ENCODE results near the gene RNF212.

The RNF212 gene

GRCh38 chr4:1113311-1114009 lies at the start of gene RNF212:
Gene RNF212, minus strand, starts transcription at chr4:1113564. Its CDS starts 100 bp downstream, at chr4:1113464.
- DNase-seq (ENCODE audit: low spot score in 2 of 2) (no peak), ATAC-seq (ENCODE audit: low read depth) (peak; percentile 49)
- no peaks in the 10 kb centered on the region for H3K9me3 Mint-ChIP-seq
- peaks cover 21% of the 10 kb centered on the region for H3K27me3 Mint-ChIP-seq
- H3K36me3 Mint-ChIP-seq = no peaks in the 10 kb centered on the region
- H3K27ac Mint-ChIP-seq = no peak within 1 kb of the TSS
- H3K4me1 Mint-ChIP-seq = peaks cover 2% of the 10 kb centered on the region
- H3K4me3 Mint-ChIP-seq = peak within 1 kb of the TSS; percentile 72

GRCh38 chr4:1160351-1160750 lies 47.0 kb upstream of the RNF212 start:
- Mint-ChIP-seq H3K9me3 (peaks cover 7% of the 10 kb centered on the region), H3K36me3 (peaks cover 6% of the 10 kb centered on the region), H3K4me1 (peaks cover 19% of the 10 kb centered on the region), H3K27ac (no peak overlapping the region), H3K4me3 (no peak overlapping the region), H3K27me3 (peaks cover 2% of the 10 kb centered on the region)
- DNase-seq (ENCODE audit: low spot score in 2 of 2) = no peak
- ATAC-seq (ENCODE audit: low read depth) = no peak

- H3K27me3 Mint-ChIP-seq = peaks cover 18% of the 10 kb centered on the region
- ATAC-seq (ENCODE audit: low read depth) (no peak), DNase-seq (ENCODE audit: low spot score in 2 of 2) (no peak)
- peaks cover 2% of the 10 kb centered on the region for H3K9me3 Mint-ChIP-seq
- no peak overlapping the region for H3K4me3 Mint-ChIP-seq
- H3K36me3 Mint-ChIP-seq = peaks cover 8% of the 10 kb centered on the region
- H3K4me1 Mint-ChIP-seq = peaks cover 9% of the 10 kb centered on the region
- H3K27ac Mint-ChIP-seq = no peak overlapping the region
Measured at GRCh38 chr4:1156069-1156468, 42.7 kb upstream of the RNF212 start.

- H3K4me3 Mint-ChIP-seq = no peak overlapping the region
- H3K9me3 Mint-ChIP-seq = peaks cover 2% of the 10 kb centered on the region
- H3K4me1 Mint-ChIP-seq = peaks cover 9% of the 10 kb centered on the region
- H3K36me3 Mint-ChIP-seq = peaks cover 8% of the 10 kb centered on the region
- ATAC-seq (ENCODE audit: low read depth) (no peak), DNase-seq (ENCODE audit: low spot score in 2 of 2) (no peak)
- no peak overlapping the region for H3K27ac Mint-ChIP-seq
- H3K27me3 Mint-ChIP-seq = peaks cover 18% of the 10 kb centered on the region
Measured at GRCh38 chr4:1155314-1155713, 42.0 kb upstream of the RNF212 start.

- peaks cover 18% of the 10 kb centered on the region for H3K27me3 Mint-ChIP-seq
- no peak overlapping the region for H3K4me3 Mint-ChIP-seq
- H3K9me3 Mint-ChIP-seq = peaks cover 3% of the 10 kb centered on the region
- H3K4me1 Mint-ChIP-seq = peaks cover 9% of the 10 kb centered on the region
- DNase-seq (ENCODE audit: low spot score in 2 of 2) = no peak
- H3K27ac Mint-ChIP-seq = no peak overlapping the region
- no peak for ATAC-seq (ENCODE audit: low read depth)
- H3K36me3 Mint-ChIP-seq = peaks cover 8% of the 10 kb centered on the region
Measured at GRCh38 chr4:1154523-1155182, 41.3 kb upstream of the RNF212 start.

- H3K9me3 Mint-ChIP-seq = peaks cover 3% of the 10 kb centered on the region
- H3K27me3 Mint-ChIP-seq = peaks cover 18% of the 10 kb centered on the region
- no peak overlapping the region for H3K4me3 Mint-ChIP-seq
- peaks cover 8% of the 10 kb centered on the region for H3K36me3 Mint-ChIP-seq
- H3K4me1 Mint-ChIP-seq = peaks cover 9% of the 10 kb centered on the region
- DNase-seq (ENCODE audit: low spot score in 2 of 2) = no peak
- H3K27ac Mint-ChIP-seq = no peak overlapping the region
- no peak for ATAC-seq (ENCODE audit: low read depth)
Measured at GRCh38 chr4:1154126-1154522, 40.8 kb upstream of the RNF212 start.

- peaks cover 9% of the 10 kb centered on the region for H3K4me1 Mint-ChIP-seq
- H3K27ac Mint-ChIP-seq = no peak overlapping the region
- DNase-seq (ENCODE audit: low spot score in 2 of 2) (no peak), ATAC-seq (ENCODE audit: low read depth) (no peak)
- H3K36me3 Mint-ChIP-seq = peaks cover 8% of the 10 kb centered on the region
- peaks cover 18% of the 10 kb centered on the region for H3K27me3 Mint-ChIP-seq
- H3K4me3 Mint-ChIP-seq = no peak overlapping the region
- H3K9me3 Mint-ChIP-seq = peaks cover 3% of the 10 kb centered on the region
Measured at GRCh38 chr4:1153567-1154090, 40.3 kb upstream of the RNF212 start.

GRCh38 chr4:1152290-1152689 lies 38.9 kb upstream of the RNF212 start:
- Mint-ChIP-seq H3K27ac (no peak overlapping the region), H3K27me3 (peaks cover 18% of the 10 kb centered on the region), H3K36me3 (peaks cover 5% of the 10 kb centered on the region), H3K4me3 (no peak overlapping the region), H3K4me1 (peaks cover 9% of the 10 kb centered on the region), H3K9me3 (peaks cover 2% of the 10 kb centered on the region)
- ATAC-seq (ENCODE audit: low read depth) (no peak), DNase-seq (ENCODE audit: low spot score in 2 of 2) (no peak)

- Mint-ChIP-seq H3K36me3 (peaks cover 5% of the 10 kb centered on the region), H3K4me1 (peaks cover 9% of the 10 kb centered on the region), H3K27me3 (peaks cover 20% of the 10 kb centered on the region), H3K4me3 (no peak overlapping the region), H3K27ac (no peak overlapping the region), H3K9me3 (peaks cover 2% of the 10 kb centered on the region)
- ATAC-seq (ENCODE audit: low read depth) (no peak), DNase-seq (ENCODE audit: low spot score in 2 of 2) (no peak)
Measured at GRCh38 chr4:1151541-1151940, 38.2 kb upstream of the RNF212 start.

- DNase-seq (ENCODE audit: low spot score in 2 of 2) = no peak
- peaks cover 9% of the 10 kb centered on the region for H3K4me1 Mint-ChIP-seq
- no peak for ATAC-seq (ENCODE audit: low read depth)
- no peak overlapping the region for H3K27ac Mint-ChIP-seq
- no peak overlapping the region for H3K4me3 Mint-ChIP-seq
- peaks cover 20% of the 10 kb centered on the region for H3K27me3 Mint-ChIP-seq
- peaks cover 2% of the 10 kb centered on the region for H3K9me3 Mint-ChIP-seq
- peaks cover 5% of the 10 kb centered on the region for H3K36me3 Mint-ChIP-seq
Measured at GRCh38 chr4:1150875-1151274, 37.5 kb upstream of the RNF212 start.

- Mint-ChIP-seq H3K4me3 (no peak overlapping the region), H3K27ac (no peak overlapping the region), H3K9me3 (no peaks in the 10 kb centered on the region), H3K27me3 (peaks cover 9% of the 10 kb centered on the region), H3K4me1 (peaks cover 12% of the 10 kb centered on the region), H3K36me3 (peaks cover 2% of the 10 kb centered on the region)
- DNase-seq (ENCODE audit: low spot score in 2 of 2) = no peak
- no peak for ATAC-seq (ENCODE audit: low read depth)
Measured at GRCh38 chr4:1139860-1140259, 26.5 kb upstream of the RNF212 start.

GRCh38 chr4:1137850-1138249 lies 24.5 kb upstream of the RNF212 start:
- no peak for DNase-seq (ENCODE audit: low spot score in 2 of 2)
- Mint-ChIP-seq H3K36me3 (peaks cover 2% of the 10 kb centered on the region), H3K9me3 (no peaks in the 10 kb centered on the region), H3K4me1 (peaks cover 18% of the 10 kb centered on the region), H3K27ac (peak overlapping the region; percentile 81), H3K27me3 (peaks cover 7% of the 10 kb centered on the region), H3K4me3 (peak overlapping the region; percentile 88)
- no peak for ATAC-seq (ENCODE audit: low read depth)

GRCh38 chr4:1137063-1137776 lies 23.9 kb upstream of the RNF212 start:
- H3K4me1 Mint-ChIP-seq = peaks cover 22% of the 10 kb centered on the region
- no peak for ATAC-seq (ENCODE audit: low read depth)

GRCh38 chr4:1136048-1136447 lies 22.7 kb upstream of the RNF212 start:
- H3K36me3 Mint-ChIP-seq = peaks cover 2% of the 10 kb centered on the region
- H3K9me3 Mint-ChIP-seq = no peaks in the 10 kb centered on the region
- no peak for DNase-seq (ENCODE audit: low spot score in 2 of 2)
- ATAC-seq (ENCODE audit: low read depth) = peak; percentile 61
- H3K27ac Mint-ChIP-seq = no peak overlapping the region
- peaks cover 22% of the 10 kb centered on the region for H3K4me1 Mint-ChIP-seq
- peak overlapping the region; percentile 37 for H3K4me3 Mint-ChIP-seq
- H3K27me3 Mint-ChIP-seq = peaks cover 2% of the 10 kb centered on the region

More at GRCh38 chr4:1137063-1137776, 23.9 kb upstream of the RNF212 start:
- Mint-ChIP-seq H3K27me3 (peaks cover 2% of the 10 kb centered on the region), H3K4me3 (peak overlapping the region; percentile 88), H3K9me3 (no peaks in the 10 kb centered on the region), H3K36me3 (peaks cover 2% of the 10 kb centered on the region), H3K27ac (peak overlapping the region; percentile 81)
- no peak for DNase-seq (ENCODE audit: low spot score in 2 of 2)
